Hepatic stellate cell (primary cell): ENCODE data around the gene CXCL3.
"Not testable (repeated sequence)": the region's sequence is repeated elsewhere in the genome, so short reads cannot be mapped to it uniquely, and the experiment has no call there.

ENCODE experiments used
- DNase-seq: peaks from one replicate; pipeline ENCODE4 v3.0.0; 2011; ENCODE audit warnings: low spot score

CXCL3 gene

GRCh38 chr4:74038425-74039314 lies at the start of gene CXCL3:
Gene CXCL3 (minus strand): TSS chr4:74038689. CDS start chr4:74038611, 78 bp downstream.
- DNase-seq: peak; percentile 47

GRCh38 chr4:74087481-74087880 lies 49.0 kb upstream of the CXCL3 start:
- no peak for DNase-seq

GRCh38 chr4:74085669-74086068 lies 47.2 kb upstream of the CXCL3 start:
- DNase-seq: no peak

- DNase-seq: no peak
Measured at GRCh38 chr4:74084984-74085383, 46.5 kb upstream of the CXCL3 start.

GRCh38 chr4:74083546-74083945 lies 45.1 kb upstream of the CXCL3 start:
- DNase-seq: no peak

GRCh38 chr4:74081035-74081434 lies 42.5 kb upstream of the CXCL3 start:
- DNase-seq: no peak

GRCh38 chr4:74080351-74080750 lies 41.9 kb upstream of the CXCL3 start:
- DNase-seq: not testable (repeated sequence)

- not testable (repeated sequence) for DNase-seq
Measured at GRCh38 chr4:74079024-74079423, 40.5 kb upstream of the CXCL3 start.

GRCh38 chr4:74073358-74073757 lies 34.9 kb upstream of the CXCL3 start:
- DNase-seq: no peak

- no peak for DNase-seq
Measured at GRCh38 chr4:74072739-74073138, 34.2 kb upstream of the CXCL3 start.

GRCh38 chr4:74067586-74067985 lies 29.1 kb upstream of the CXCL3 start:
- no peak for DNase-seq

GRCh38 chr4:74066232-74066631 lies 27.7 kb upstream of the CXCL3 start:
- no peak for DNase-seq

GRCh38 chr4:74065115-74065642 lies 26.7 kb upstream of the CXCL3 start:
- no peak for DNase-seq

GRCh38 chr4:74063859-74064258 lies 25.4 kb upstream of the CXCL3 start:
- no peak for DNase-seq

- no peak for DNase-seq
Measured at GRCh38 chr4:74062953-74063352, 24.5 kb upstream of the CXCL3 start.

GRCh38 chr4:74061430-74061829 lies 22.9 kb upstream of the CXCL3 start:
- no peak for DNase-seq

- DNase-seq: no peak
Measured at GRCh38 chr4:74059161-74059829, 20.8 kb upstream of the CXCL3 start.

GRCh38 chr4:74058048-74058651 lies 19.7 kb upstream of the CXCL3 start:
- DNase-seq: no peak

- no peak for DNase-seq
Measured at GRCh38 chr4:74057588-74057987, 19.1 kb upstream of the CXCL3 start.

- DNase-seq: peak; percentile 21
Measured at GRCh38 chr4:74056858-74057562, 18.5 kb upstream of the CXCL3 start.

- DNase-seq: no peak
Measured at GRCh38 chr4:74056114-74056857, 17.8 kb upstream of the CXCL3 start.
